GM19043 (cell line): ENCODE data around the gene JPH3.

Source experiments
- ATAC-seq: cut with Tn5 transposase; IDR thresholded peaks from one replicate; pipeline ENCODE4 v1.9.1; 2021; ENCODE audit warnings: low read depth; ENCODE audit not compliant: unreplicated experiment

The JPH3 gene

GRCh38 chr16:87602001-87602775, at the start of gene JPH3:
Gene JPH3 (plus strand): TSS chr16:87602508. CDS start chr16:87603147, 639 bp downstream.
- no peak for ATAC-seq

- no peak for ATAC-seq
Observed at GRCh38 chr16:87552772-87553573, 49.3 kb upstream of the JPH3 start.

GRCh38 chr16:87554754-87555427, 47.4 kb upstream of the JPH3 start:
- no peak for ATAC-seq

- ATAC-seq: no peak
Observed at GRCh38 chr16:87555647-87556046, 46.7 kb upstream of the JPH3 start.

- ATAC-seq: no peak
Observed at GRCh38 chr16:87556941-87557459, 45.3 kb upstream of the JPH3 start.

GRCh38 chr16:87558682-87559081, 43.6 kb upstream of the JPH3 start:
- no peak for ATAC-seq

- no peak for ATAC-seq
Observed at GRCh38 chr16:87559945-87560344, 42.4 kb upstream of the JPH3 start.

- no peak for ATAC-seq
Observed at GRCh38 chr16:87560428-87561199, 41.7 kb upstream of the JPH3 start.

- ATAC-seq: no peak
Observed at GRCh38 chr16:87561200-87562105, 40.9 kb upstream of the JPH3 start.

GRCh38 chr16:87562201-87562600, 40.1 kb upstream of the JPH3 start:
- ATAC-seq: no peak

- ATAC-seq: no peak
Observed at GRCh38 chr16:87563022-87563421, 39.3 kb upstream of the JPH3 start.

- no peak for ATAC-seq
Observed at GRCh38 chr16:87563714-87564523, 38.4 kb upstream of the JPH3 start.

GRCh38 chr16:87564524-87564778, 37.9 kb upstream of the JPH3 start:
- ATAC-seq: no peak

GRCh38 chr16:87569601-87570571, 32.4 kb upstream of the JPH3 start:
- no peak for ATAC-seq

- no peak for ATAC-seq
Observed at GRCh38 chr16:87570572-87570937, 31.8 kb upstream of the JPH3 start.

GRCh38 chr16:87570938-87571867, 31.1 kb upstream of the JPH3 start:
- ATAC-seq: no peak

GRCh38 chr16:87571868-87572244, 30.5 kb upstream of the JPH3 start:
- no peak for ATAC-seq
